Loucy (cell line): Measurements from ENCODE around the gene CREBBP.

Experiments
- H2AFZ ChIP-seq: fragments of 200-600 bp; sonication (generic); 2 replicates; pipeline ENCODE4 v1.6.0; 2016; ENCODE audit warnings: antibody characterized with exemption, mild to moderate bottlenecking, low read length, moderate library complexity
- H3F3A ChIP-seq: fragments of 200-600 bp; 2 replicates; pipeline ENCODE4 v1.6.0; 2016; ENCODE audit warnings: antibody characterized with exemption, low read depth, mild to moderate bottlenecking
- H3K27me3 ChIP-seq: fragments of 200-600 bp; sonication (generic); 2 replicates; pipeline ENCODE4 v1.6.1; 2014; ENCODE audit warnings: low read length, mild to moderate bottlenecking; ENCODE audit not compliant: insufficient read depth, poor library complexity, severe bottlenecking
- H3K36me3 ChIP-seq: fragments of 200-600 bp; sonication (generic); 2 replicates; pipeline ENCODE4 v1.6.1; 2016; ENCODE audit warnings: low read length; ENCODE audit not compliant: insufficient read depth
- H3K4me1 ChIP-seq: fragments of 200-600 bp; sonication (generic); 2 replicates; pipeline ENCODE4 v1.5.1; 2014; ENCODE audit warnings: low read length, mild to moderate bottlenecking; ENCODE audit not compliant: insufficient read depth, poor library complexity, severe bottlenecking
- H3K4me2 ChIP-seq: fragments of 200-600 bp; sonication (generic); 2 replicates; pipeline ENCODE4 v1.6.0; 2014; ENCODE audit warnings: antibody characterized with exemption, low read length, low read depth, mild to moderate bottlenecking; ENCODE audit not compliant: poor library complexity, severe bottlenecking
- H3K4me3 ChIP-seq: fragments of 200-600 bp; sonication (generic); 2 replicates; pipeline ENCODE4 v1.5.1; 2014; ENCODE audit warnings: low read length, mild to moderate bottlenecking, mixed read lengths; ENCODE audit not compliant: poor library complexity, severe bottlenecking
- H3K79me2 ChIP-seq: fragments of 200-600 bp; sonication (generic); 2 replicates; pipeline ENCODE4 v1.6.1; 2014; ENCODE audit warnings: low read length; ENCODE audit not compliant: insufficient read depth
- H3K9ac ChIP-seq: fragments of 200-600 bp; sonication (generic); 2 replicates; pipeline ENCODE4 v1.6.0; 2014; ENCODE audit warnings: mild to moderate bottlenecking, low read depth, low read length, moderate library complexity; ENCODE audit not compliant: poor library complexity, severe bottlenecking
- H3K9me2 ChIP-seq: fragments of 200-600 bp; sonication (generic); replicated peaks from 2 replicates; pipeline ENCODE4 v1.6.1; 2016; ENCODE audit warnings: low read depth, low read length, mixed read lengths
- H3K9me3 ChIP-seq: fragments of 200-600 bp; sonication (generic); 2 replicates; pipeline ENCODE4 v1.6.1; 2014; ENCODE audit warnings: mild to moderate bottlenecking, antibody characterized with exemption, low read length, low read depth; ENCODE audit not compliant: insufficient read depth
- H4K20me1 ChIP-seq: fragments of 200-600 bp; sonication (generic); 2 replicates; pipeline ENCODE4 v1.6.0; 2014; ENCODE audit warnings: antibody characterized with exemption, low read length, mild to moderate bottlenecking; ENCODE audit not compliant: insufficient read depth, poor library complexity, severe bottlenecking
- EZH2phosphoT487 ChIP-seq: fragments of 200-600 bp; IDR thresholded peaks from 2 replicates; pipeline ENCODE4 v1.6.1; 2018; ENCODE audit warnings: antibody characterized with exemption, mild to moderate bottlenecking, moderate library complexity, borderline replicate concordance
- TF ChIP-seq, protein P1 (sequence below): fragments of 200-600 bp; sonication (generic); conservative IDR thresholded peaks from 2 replicates; pipeline ENCODE4 v1.5.1; 2014; ENCODE audit warnings: mild to moderate bottlenecking, antibody characterized with exemption, low read length

CREBBP gene

DNA sequence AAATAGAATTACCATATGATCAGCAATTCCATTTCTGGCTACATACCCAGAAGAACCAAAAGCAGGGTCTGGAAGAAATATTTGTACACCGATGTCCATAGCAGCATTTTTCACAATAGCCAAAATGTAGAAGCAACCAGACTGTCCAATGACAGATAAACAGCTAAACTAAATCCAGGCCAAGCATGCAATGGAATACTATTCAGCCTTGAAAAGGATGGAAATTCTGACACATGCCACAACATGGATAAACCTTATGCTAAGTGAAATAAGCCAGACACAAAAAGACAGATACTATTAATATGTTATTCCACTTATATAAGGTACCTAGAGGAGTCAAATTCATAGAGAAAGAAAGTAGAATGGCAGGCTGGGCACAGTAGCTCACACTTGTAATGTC lies 25.9 kb upstream of the CREBBP start:
- Histone ChIP-seq H3K4me3 (no peak overlapping the region), H3F3A (no peaks in the 10 kb centered on the region)
- TF ChIP-seq EZH2phosphoT487: no peak
- TF ChIP-seq, protein P1, sequence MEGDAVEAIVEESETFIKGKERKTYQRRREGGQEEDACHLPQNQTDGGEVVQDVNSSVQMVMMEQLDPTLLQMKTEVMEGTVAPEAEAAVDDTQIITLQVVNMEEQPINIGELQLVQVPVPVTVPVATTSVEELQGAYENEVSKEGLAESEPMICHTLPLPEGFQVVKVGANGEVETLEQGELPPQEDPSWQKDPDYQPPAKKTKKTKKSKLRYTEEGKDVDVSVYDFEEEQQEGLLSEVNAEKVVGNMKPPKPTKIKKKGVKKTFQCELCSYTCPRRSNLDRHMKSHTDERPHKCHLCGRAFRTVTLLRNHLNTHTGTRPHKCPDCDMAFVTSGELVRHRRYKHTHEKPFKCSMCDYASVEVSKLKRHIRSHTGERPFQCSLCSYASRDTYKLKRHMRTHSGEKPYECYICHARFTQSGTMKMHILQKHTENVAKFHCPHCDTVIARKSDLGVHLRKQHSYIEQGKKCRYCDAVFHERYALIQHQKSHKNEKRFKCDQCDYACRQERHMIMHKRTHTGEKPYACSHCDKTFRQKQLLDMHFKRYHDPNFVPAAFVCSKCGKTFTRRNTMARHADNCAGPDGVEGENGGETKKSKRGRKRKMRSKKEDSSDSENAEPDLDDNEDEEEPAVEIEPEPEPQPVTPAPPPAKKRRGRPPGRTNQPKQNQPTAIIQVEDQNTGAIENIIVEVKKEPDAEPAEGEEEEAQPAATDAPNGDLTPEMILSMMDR: no peak

DNA sequence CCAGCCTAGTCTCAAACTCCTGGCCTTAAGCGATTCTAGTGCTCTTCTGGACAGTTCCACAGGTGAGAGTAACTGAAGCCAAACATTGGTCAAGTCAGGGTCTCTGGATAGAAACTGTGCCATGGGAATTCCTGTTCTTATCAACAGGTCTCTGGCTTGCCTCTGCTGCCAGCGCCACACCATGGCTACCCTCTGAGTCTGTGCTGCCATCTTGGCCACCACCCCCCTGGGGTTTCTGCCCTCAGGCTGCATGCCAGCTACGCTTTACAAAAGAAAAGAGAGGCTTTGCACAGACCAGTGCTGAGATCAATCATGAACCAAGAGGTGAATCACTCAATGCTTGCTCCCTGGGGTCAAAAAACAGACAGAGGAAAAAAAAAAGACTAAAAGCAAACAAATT lies 24.4 kb upstream of the CREBBP start:
- no peaks in the 10 kb centered on the region for H3F3A ChIP-seq
- no peaks in the 10 kb centered on the region for H3K27me3 ChIP-seq
- H3K36me3 ChIP-seq: no peaks in the 10 kb centered on the region
- no peak overlapping the region for H3K9ac ChIP-seq
- no peak for TF ChIP-seq EZH2phosphoT487
- TF ChIP-seq, protein P1: no peak
- H3K4me2 ChIP-seq: no peak overlapping the region
- no peak overlapping the region for H3K4me3 ChIP-seq
- H3K4me1 ChIP-seq: no peaks in the 10 kb centered on the region
- no peaks in the 10 kb centered on the region for H4K20me1 ChIP-seq
- H2AFZ ChIP-seq: no peak overlapping the region
- no peaks in the 10 kb centered on the region for H3K79me2 ChIP-seq
- H3K9me3 ChIP-seq: no peaks in the 10 kb centered on the region
- H3K9me2 ChIP-seq: no peaks in the 10 kb centered on the region

More for the DNA sequence above, 25.9 kb upstream of the CREBBP start:
- Histone ChIP-seq H3K4me1 (no peaks in the 10 kb centered on the region), H3K4me2 (no peak overlapping the region), H2AFZ (no peak overlapping the region), H3K9ac (no peak overlapping the region), H3K9me3 (no peaks in the 10 kb centered on the region), H4K20me1 (no peaks in the 10 kb centered on the region), H3K79me2 (no peaks in the 10 kb centered on the region), H3K27me3 (no peaks in the 10 kb centered on the region), H3K9me2 (no peaks in the 10 kb centered on the region), H3K36me3 (no peaks in the 10 kb centered on the region)

DNA sequence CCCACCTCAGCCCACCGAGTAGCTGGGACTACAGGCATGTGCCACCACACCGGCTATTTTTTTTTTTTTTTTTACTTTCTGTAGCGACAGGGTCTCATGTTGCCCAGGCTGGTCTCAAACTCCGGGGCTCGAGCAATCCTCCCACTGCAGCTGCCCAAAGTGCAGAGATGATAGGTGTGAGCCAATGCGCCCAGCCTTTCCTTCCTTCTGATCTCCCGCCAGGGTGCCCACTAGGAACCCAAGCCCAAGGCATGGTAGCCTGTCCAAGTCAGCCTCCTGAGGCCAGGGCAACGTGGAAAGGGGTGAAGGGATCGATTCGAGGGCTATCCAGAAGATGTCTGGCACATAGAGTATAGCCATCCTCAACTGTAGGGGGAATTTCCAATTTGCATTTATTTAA lies 9.6 kb upstream of the CREBBP start:
- Histone ChIP-seq H3K4me3 (no peak overlapping the region), H3K9ac (no peak overlapping the region), H3K4me2 (no peak overlapping the region), H3K27me3 (no peaks in the 10 kb centered on the region), H4K20me1 (no peaks in the 10 kb centered on the region), H3K79me2 (no peaks in the 10 kb centered on the region), H3K36me3 (no peaks in the 10 kb centered on the region), H3K4me1 (no peaks in the 10 kb centered on the region), H2AFZ (no peak overlapping the region), H3K9me3 (no peaks in the 10 kb centered on the region), H3F3A (no peaks in the 10 kb centered on the region), H3K9me2 (no peaks in the 10 kb centered on the region)
- TF ChIP-seq, protein P1: no peak
- TF ChIP-seq EZH2phosphoT487: no peak
